ENCODE measurements around the gene TYMP.
"Not testable (repeated sequence)": the region's sequence is repeated elsewhere in the genome, so short reads cannot be mapped to it uniquely, and the experiment has no call there.

TYMP gene

DNA sequence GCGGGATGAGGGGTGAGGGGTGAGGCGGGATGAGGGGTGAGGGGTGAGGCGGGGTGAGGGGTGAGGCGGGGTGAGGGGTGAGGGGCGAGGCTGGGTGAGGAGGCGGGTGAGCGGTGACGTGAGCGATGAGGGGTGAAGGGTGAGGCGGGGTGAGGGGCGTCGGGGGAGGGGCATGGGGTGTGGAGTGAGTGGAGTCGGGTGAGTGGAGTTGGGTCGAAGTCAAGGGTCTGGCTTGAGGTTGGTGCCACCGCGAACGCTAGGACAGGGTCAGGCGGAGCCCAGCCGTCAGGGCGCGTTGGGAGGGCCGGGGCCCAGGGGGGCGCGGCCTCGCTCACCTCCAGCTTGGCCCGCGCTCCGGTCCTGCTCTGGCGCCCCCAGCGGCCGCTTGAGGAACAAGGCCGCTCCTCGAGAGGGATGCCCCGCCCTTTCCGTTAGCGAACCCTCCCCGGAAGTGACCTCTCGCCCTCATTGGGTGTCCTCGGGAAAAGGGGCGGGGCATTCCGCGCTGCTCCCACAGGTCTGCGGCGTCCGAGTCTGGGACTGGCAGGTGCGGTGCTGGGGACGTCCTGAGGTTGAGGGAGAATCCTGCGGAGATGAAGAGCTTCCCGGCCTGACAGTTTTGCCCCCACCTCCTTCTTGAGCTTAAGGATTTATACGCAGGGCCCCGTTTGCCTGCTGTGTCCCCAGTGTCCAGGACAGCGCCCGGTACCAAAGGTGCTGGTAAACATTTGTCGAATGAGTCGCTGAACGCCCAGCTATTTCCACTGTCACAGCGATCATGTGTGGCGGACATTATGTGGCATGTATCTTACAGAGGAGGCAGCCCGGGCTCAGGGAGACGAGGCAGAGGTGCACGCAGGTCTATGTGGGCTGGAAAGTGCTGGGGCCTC lies 33.0 kb upstream of the TYMP start, which contains the start of gene SYCE3:
SYCE3 (minus strand) TSS at position 397 of the 890 bp plus-strand sequence. CDS start 6,514 bp downstream, outside the sequence.
- DNase-seq (ENCODE audit: low read depth in 3 of 3) = peak; percentile 94 to 98 (median 95)

DNA sequence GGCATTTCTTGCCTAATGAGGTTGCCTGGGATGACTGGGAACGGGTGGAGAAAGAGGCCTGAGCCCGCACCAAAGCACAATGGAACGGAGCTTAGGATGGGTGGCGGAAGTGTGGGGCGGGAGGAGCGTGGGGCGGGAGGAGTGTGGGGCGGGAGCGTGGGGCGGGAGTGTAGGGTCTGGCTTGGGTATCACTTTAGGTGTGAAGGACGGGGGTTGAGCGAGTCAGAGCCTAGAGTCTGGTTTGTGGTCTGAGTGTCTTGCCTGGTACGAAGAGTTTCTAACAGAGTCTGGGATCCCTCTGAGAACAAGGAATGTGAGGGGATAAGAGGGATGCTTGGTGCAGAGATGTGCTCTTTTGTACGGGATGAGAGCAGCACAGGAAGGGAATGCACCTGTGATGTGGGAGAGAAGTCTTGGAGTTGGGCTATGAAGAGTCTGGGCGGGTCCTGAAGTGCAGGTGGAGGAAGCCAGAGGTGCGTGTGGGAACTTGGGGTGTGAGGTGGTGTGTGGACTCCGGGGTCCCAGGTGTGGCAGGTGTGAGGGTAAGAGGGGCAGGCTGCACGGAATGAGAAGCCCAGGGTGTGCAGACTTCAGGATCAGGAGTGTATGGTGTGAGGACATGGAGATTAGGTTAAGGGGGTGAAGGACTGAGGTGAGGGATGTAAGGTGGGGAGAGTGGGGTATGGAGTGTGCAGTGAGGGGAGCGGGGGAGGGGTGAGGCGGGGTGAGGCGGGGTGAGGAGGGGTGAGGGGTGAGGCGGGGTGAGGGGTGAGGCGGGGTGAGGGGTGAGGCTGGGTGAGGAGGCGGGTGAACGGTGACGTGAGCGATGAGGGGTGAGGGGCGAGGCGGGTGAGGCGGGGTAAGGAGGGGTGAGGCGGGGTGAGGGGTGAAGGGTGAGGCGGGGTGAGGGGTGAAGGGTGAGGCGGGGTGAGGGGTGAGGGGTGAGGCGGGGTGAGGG lies 31.9 kb upstream of the TYMP start:
- no peak for DNase-seq (ENCODE audit: low read depth in 3 of 3)

DNA sequence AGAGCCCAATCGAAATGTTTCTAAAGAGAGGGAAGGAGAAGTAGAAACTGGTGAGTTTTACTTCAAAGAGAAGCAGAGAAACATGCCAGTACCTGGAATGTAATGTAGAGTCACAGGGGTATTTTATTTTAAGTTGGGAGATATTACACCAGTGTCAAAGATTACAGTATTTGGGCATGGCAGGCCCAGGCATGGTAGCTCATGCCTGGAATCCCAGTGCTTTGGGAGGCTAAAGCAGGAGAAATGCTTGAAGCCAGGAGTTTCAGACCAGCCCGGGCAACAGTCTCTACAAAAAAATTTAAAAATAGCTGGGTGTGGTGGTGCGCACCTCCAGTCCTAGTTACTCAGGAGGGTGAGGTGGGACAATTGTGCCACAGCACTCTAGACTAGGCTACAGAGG lies 30.2 kb upstream of the TYMP start:
- no peak for DNase-seq (ENCODE audit: low read depth in 3 of 3)

- no peak for DNase-seq (ENCODE audit: low read depth in 3 of 3)
Measured at GRCh38 chr22:50556703-50557102, 26.9 kb upstream of the TYMP start.

DNA sequence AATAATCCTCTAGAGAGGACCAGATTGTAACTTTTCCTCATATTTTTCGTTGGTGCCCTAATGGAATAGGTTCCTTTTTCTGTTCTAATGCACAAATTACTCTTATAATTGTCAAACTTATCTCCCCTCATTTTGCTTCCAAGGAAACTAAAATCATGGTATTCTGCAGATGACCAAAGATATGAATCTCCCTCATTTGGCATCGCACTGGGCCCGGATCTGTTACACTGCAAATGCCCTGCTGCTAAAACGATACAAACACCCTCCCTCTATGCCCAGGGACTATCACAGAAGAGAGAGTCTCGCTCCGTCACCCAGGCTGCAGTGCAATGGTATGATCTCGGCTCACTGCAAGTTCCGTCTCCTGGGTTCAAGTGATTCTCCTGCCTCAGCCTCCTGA lies 23.5 kb upstream of the TYMP start:
- no peak for DNase-seq (ENCODE audit: low read depth in 3 of 3)

DNA sequence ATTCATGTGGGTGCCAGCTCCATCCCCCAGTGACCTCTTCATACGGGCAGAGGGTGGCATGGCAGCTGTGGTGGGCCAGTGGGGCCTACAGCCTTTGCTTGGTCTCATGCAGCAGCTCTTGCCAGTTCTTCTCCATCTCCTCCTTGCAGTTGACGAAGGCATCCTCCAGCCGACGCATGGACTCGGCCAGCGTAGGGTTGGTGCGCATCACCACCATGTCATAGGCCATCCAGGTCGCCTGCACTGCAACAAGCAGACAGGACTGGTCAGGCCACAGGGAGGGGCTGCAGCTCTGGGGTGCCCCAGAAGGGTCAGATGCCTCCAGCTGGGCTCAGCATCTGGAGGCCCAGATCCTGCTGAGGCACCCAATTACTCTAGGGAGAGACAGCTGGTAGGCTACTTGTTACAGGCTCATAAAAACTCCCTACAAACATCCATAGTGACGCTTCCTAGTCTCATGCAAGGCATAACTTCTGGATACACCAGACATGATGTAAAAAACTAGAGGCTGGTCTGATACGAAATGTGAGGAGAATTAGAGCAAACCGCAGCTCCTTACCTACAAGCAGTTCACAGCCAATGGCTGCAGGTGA lies 21.4 kb upstream of the TYMP start:
- DNase-seq (ENCODE audit: low read depth in 3 of 3) = no peak

- DNase-seq (ENCODE audit: low read depth in 3 of 3) = no peak
Measured at GRCh38 chr22:50550395-50550794, 20.6 kb upstream of the TYMP start.

DNA sequence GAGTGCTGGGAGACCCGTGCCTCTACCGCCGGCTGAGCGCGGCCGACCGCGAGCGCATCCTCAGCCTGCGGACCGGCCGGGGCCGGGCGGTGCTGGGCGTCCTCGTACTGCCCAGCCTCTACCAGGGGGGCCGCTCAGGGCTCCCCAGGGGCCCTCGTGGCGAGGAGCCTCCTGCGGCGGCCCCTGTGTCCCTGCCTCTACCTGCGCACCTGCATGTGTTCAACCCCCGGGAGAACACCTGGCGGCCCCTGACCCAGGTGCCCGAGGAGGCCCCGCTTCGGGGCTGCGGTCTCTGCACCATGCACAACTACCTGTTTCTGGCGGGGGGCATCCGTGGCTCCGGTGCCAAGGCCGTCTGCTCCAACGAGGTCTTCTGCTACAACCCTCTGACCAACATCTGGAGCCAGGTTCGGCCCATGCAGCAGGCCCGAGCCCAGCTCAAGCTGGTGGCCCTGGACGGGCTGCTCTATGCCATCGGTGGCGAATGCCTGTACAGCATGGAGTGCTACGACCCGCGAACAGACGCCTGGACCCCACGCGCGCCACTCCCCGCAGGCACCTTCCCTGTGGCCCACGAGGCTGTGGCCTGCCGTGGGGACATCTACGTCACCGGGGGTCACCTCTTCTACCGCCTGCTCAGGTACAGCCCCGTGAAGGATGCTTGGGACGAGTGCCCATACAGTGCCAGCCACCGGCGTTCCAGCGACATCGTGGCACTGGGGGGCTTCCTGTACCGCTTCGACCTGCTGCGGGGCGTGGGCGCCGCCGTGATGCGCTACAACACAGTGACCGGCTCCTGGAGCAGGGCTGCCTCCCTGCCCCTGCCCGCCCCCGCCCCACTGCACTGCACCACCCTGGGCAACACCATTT lies 19.3 kb upstream of the TYMP start:
- no peak for DNase-seq (ENCODE audit: low read depth in 3 of 3)

DNA sequence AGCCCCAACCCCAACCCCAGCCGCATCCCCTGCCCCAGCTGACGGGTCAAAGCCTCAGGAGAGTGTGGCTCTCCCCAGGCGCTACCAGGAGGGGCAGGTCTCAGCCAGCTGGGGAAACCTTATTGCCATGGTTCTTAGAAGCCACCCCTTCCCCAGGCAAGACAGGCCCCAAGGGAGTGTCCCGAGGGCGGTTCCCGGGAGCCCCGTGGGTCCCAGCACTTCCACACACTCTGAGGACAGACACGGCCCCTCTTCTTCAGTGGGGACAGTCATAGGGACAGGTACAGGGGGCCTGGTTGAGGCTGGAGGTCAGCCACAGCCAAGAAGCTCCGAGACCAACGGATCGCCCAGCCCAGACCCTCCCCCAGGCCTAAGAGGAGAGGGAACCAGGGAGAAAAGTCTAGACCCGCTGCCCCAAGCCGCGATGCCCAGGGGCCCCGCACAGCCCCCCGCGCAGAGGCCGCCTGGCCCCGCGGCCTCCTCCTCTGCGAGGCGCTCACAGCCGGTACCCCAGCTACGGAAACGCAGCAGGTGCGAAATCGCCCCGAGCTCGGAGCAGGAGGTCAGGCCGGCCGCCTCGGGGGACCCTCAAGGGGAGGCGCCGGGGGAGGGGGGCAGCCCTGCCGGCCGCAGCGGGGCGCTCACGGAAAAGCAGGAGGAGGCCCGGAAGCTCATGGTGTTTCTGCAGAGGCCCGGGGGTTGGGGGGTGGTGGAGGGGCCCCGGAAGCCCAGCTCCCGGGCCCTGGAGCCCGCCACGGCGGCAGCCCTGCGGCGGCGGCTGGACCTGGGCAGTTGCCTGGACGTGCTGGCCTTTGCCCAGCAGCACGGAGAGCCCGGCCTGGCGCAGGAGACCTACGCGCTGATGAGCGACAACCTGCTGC lies 18.5 kb upstream of the TYMP start:
- DNase-seq (ENCODE audit: low read depth in 3 of 3) = peak in 1 of 3 experiments; percentile 52

DNA sequence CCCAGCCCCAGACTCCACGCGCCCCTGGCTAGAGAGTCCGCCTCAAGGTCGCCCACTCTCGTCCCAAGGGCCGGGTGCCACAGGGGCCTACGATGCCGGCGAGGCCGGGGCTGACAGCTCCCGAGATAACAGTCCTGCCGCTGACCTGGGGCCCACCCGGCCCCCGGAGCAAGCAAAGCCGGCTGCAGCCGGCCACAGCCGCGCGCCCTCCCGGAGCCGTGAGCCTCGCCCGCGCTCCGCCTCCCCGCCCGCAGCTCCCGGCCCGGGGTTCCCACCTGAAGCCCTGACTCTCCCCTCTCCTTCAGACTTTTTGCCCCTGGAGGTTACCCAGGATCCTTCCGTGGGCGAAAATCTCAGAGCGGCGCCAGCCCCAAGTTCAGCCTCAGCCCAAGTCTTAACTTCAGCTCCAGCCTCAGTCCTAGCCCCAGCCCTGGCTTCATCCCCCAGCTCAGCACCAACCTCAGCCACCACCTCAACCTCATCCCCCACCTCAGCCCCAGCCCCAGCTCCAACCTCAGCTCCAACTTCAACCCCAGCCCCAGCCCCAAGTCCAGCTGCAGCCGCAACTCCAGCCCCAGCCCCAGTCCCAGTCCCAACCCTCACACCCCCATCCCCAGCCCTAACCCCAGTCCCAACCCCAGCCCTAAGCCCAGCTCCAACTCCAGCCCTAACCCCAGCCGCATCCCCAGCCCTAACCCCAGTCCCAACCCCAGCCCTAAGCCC lies 17.6 kb upstream of the TYMP start:
- no peak for DNase-seq (ENCODE audit: low read depth in 3 of 3)

DNA sequence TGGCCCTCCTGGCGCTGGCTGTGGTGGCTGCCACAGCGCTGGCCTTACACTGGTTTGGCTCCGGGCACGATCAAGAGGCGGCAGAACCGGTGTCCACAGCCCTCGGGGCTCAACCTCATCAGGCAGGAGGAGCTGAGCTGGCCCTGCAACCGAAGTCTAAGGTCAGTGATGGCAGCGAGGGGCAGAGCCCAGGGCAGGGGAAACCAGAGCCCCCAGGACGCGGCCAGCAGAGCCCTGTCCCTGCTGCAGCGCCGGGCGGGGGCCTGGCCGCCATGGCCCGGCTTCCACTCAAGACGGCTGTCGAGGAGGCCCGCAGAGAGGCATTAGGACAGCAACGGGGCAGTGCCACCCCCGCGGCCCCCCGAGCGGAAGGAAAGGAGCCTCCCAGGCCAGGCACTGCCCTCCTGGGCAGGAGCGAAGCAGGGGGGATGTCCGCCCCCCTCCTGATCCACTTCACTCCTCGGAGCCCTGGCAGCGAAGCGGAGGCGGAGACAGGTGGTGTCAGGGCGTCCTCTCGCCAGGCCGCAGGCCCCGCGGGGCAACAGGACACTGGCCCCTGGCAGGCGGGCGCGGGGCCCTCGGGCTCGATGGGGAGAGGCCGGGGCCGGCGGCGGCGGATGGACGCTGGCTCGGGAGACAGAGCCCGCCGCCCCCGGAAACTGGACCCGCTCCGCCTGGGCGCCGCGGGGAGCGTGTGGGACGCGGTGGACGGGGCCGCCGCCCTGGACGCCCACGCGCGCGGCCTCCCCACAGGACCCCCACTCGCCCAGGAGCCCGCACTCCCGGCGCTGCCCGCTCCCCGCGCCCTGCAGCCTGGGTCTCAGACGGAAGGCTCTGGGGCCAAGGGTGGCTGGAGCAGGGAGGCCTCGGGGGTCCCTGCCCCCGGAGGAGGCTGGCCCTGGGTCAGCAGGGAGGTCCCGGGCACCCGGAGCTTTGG lies 16.8 kb upstream of the TYMP start:
- DNase-seq (ENCODE audit: low read depth in 3 of 3) = no peak

GRCh38 chr22:50545522-50546325 lies 15.9 kb upstream of the TYMP start, which contains the start of gene KLHDC7B:
Gene KLHDC7B, plus strand, starts transcription at chr22:50545899. Its CDS starts 345 bp downstream, at chr22:50546244.
- DNase-seq (ENCODE audit: low read depth in 3 of 3) = no peak

DNA sequence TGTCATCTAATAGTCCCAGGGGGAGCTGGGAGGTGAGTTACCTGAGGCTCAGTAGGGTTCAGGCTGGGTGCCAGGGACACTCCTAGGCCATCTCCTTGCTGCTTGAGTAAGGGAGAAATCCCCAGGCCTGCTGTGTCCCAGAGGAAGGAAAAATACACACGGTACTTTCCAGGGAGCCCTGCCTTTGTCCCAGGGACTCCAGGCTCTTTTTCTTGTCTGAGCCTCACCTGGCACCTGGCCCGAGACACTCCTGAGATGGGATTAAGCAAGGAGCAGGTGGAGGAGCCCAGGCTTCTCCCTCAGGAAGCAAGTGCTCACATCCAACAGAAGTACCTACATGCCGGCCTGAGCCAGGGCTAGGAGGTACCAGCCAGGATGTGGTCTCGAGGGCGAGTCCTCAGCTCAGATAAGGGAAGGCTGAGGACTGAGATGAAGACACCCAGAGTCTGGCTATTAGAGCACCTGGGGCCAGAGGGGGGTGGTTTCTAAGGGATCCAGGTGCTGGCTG lies 15.0 kb upstream of the TYMP start:
- no peak for DNase-seq (ENCODE audit: low read depth in 3 of 3)

DNA sequence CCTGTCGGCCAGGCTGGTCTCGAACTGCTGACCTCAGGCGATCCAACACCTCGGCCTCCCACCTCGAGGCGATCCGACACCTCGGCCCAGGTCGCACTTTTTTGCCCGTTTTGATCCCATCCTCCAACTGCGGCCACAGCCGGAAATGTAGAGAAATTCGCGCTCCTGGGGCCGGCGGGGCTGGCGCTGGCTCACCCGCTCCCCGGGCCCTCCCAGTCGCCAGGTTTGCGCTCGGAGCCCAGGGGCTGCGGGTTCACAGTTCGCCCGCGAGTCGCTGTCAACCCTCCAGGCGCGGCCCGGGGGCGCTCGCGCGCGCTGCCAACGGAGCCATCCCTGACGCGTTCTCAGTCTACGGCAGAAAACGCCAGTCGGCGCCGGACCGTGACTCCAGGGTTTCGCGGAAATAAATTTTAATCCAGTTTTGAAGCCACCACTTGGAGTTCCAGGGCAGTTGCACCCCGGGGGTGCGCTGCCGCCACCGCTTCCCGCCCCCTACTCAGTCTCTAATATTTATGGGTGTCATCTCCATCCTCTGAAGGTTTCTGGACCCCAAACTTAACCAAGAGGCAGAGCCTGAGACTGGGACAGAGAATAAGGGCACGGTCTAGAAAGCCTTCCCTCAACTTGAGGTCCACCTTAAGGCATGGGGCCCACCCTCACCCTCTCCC lies 14.4 kb upstream of the TYMP start:
- peak; percentile 67 to 79 (median 73) for DNase-seq (ENCODE audit: low read depth in 3 of 3)

DNA sequence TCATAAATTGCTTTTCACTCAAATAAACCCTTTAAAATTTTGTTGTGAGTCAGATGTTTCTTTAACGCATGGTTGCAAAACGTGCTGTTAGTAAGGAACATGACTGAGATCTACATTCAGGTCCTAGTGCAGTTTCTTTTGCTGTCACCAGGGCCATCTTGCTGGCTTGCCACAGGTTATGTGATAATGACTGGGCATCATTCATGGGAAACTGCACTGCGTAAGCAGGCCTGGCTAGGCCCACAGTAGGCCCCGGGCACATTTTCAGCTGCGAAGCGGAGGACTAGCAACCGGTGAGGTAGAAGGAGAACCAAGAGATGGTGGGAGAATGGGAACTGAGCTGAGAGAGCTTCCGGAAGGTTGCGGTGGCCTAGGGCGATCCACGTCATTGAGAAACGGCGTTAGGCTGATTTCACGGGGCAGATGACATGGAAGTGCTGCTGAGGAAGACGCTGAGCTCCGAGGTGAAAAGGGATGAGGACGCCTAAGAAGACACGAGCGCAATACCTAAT lies 12.7 kb upstream of the TYMP start:
- DNase-seq (ENCODE audit: low read depth in 3 of 3) = no peak

- not testable (repeated sequence) for DNase-seq (ENCODE audit: low read depth in 3 of 3)
Measured at GRCh38 chr22:50541667-50542026, 11.8 kb upstream of the TYMP start.
